Fibroblast of lung (primary cell): Measurements from ENCODE around the gene SDR42E1. TPM values are rescaled to one million over a fixed set of nuclear protein-coding genes. Genes with fewer than 3 reads are reported as not detected.

Source experiments
- DNase-seq, 2 donors: peaks; one replicate each; pipeline versions ENCODE4 v3.0.0 to v3.0.0-alpha.2; 2010; ENCODE audit warnings: low read depth in 2 of 2
- H2AFZ ChIP-seq: 2 replicates; pipeline ENCODE4 v1.5.1; 2012; ENCODE audit warnings: low read length, control low read depth, inconsistent platforms
- H3K27ac ChIP-seq: 2 replicates; pipeline ENCODE4 v1.5.1; 2011; ENCODE audit warnings: low read length, control low read depth; ENCODE audit not compliant: insufficient read depth
- H3K27me3 ChIP-seq: 2 replicates; pipeline ENCODE4 v1.5.1; 2011; ENCODE audit warnings: mild to moderate bottlenecking, low read length; ENCODE audit not compliant: control insufficient read depth, insufficient read depth
- H3K36me3 ChIP-seq: 2 replicates; pipeline ENCODE4 v1.5.1; 2011; ENCODE audit warnings: low read length; ENCODE audit not compliant: control insufficient read depth, insufficient read depth
- H3K4me1 ChIP-seq: 2 replicates; pipeline ENCODE4 v1.5.1; 2011; ENCODE audit warnings: low read length; ENCODE audit not compliant: control insufficient read depth, insufficient read depth; ENCODE audit errors: extremely low read depth
- H3K4me2 ChIP-seq: 2 replicates; pipeline ENCODE4 v1.5.1; 2011; ENCODE audit warnings: low read length, control low read depth; ENCODE audit not compliant: insufficient read depth; ENCODE audit errors: extremely low read depth
- H3K4me3 ChIP-seq, 4 experiments: fragments of 200-600 bp in 1 of 4; sonication (generic) in 1 of 4; replicated peaks in 1 of 4; 2 replicates each; pipeline ENCODE4 v1.5.1; 2011 to 2016; ENCODE audit warnings: low read length in 4 of 4, low read depth in 3 of 4, mild to moderate bottlenecking in 3 of 4, control low read depth in 2 of 4, inconsistent platforms in 1 of 4, mixed read lengths in 1 of 4; ENCODE audit not compliant: insufficient read depth in 1 of 4; ENCODE audit errors: control extremely low read depth in 1 of 4
- H3K79me2 ChIP-seq: 2 replicates; pipeline ENCODE4 v1.5.1; 2012; ENCODE audit warnings: mild to moderate bottlenecking, low read length, inconsistent platforms; ENCODE audit not compliant: control insufficient read depth, insufficient read depth
- H3K9ac ChIP-seq: 2 replicates; pipeline ENCODE4 v1.5.1; 2011; ENCODE audit warnings: mild to moderate bottlenecking, low read length, control low read depth; ENCODE audit not compliant: insufficient read depth
- H3K9me3 ChIP-seq: 2 replicates; pipeline ENCODE4 v1.5.1; 2012; ENCODE audit warnings: low read depth, low read length; ENCODE audit not compliant: control insufficient read depth, insufficient read depth
- H4K20me1 ChIP-seq: 2 replicates; pipeline ENCODE4 v1.5.1; 2011; ENCODE audit warnings: low read length; ENCODE audit not compliant: control insufficient read depth, insufficient read depth; ENCODE audit errors: extremely low read depth
- EZH2 ChIP-seq: IDR thresholded peaks from 2 replicates; pipeline ENCODE4 v1.5.1; 2012; ENCODE audit warnings: low read length, control low read depth, mild to moderate bottlenecking; ENCODE audit errors: missing control alignments
- polyA plus RNA-seq, 2 donors: library from polyadenylated mRNA; depleted of rRNA in 1 of 2; stranded (reverse) in 1 of 2; unstranded in 1 of 2; fragments of >200 nt; gene quantifications; 2 replicates each; pipeline ENCODE4 v1.2.1, GENCODE V29; 2011 to 2012; ENCODE audit warnings: missing spikeins in 1 of 2
- total RNA-seq: library from RNA; depleted of rRNA; stranded (reverse); fragments of >200 nt; gene quantifications from 2 replicates; pipeline ENCODE4 v1.2.1, GENCODE V29; 2014
- TF ChIP-seq, protein P1 (sequence below), 2 donors: IDR thresholded peaks in 1 of 2; conservative IDR thresholded peaks in 1 of 2; 1 replicate in 1 of 2; 2 replicates in 1 of 2; pipeline ENCODE4 v1.5.1; 2011 to 2012; ENCODE audit warnings: low read length in 2 of 2, control low read depth in 1 of 2, inconsistent platforms in 1 of 2, low read depth in 1 of 2, mild to moderate bottlenecking in 1 of 2

Gene SDR42E1
- total and polyA plus RNA-seq, 2 donors (not counting 1 experiment from before 2014, with no cell fraction given) = 1.0 to 1.8 TPM

GRCh38 chr16:82046941-82047340, 35.7 kb upstream of the SDR42E1 start:
- no peak for TF ChIP-seq EZH2
- TF ChIP-seq, protein P1, sequence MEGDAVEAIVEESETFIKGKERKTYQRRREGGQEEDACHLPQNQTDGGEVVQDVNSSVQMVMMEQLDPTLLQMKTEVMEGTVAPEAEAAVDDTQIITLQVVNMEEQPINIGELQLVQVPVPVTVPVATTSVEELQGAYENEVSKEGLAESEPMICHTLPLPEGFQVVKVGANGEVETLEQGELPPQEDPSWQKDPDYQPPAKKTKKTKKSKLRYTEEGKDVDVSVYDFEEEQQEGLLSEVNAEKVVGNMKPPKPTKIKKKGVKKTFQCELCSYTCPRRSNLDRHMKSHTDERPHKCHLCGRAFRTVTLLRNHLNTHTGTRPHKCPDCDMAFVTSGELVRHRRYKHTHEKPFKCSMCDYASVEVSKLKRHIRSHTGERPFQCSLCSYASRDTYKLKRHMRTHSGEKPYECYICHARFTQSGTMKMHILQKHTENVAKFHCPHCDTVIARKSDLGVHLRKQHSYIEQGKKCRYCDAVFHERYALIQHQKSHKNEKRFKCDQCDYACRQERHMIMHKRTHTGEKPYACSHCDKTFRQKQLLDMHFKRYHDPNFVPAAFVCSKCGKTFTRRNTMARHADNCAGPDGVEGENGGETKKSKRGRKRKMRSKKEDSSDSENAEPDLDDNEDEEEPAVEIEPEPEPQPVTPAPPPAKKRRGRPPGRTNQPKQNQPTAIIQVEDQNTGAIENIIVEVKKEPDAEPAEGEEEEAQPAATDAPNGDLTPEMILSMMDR (conservative IDR thresholded peaks at IDR 0.05 in 1 of 2, IDR thresholded peaks at IDR 0.05 in 1 of 2; ENCODE audit: low read depth in 1 of 2, low read length in 2 of 2) = no peak
- H3K27ac ChIP-seq = no peak overlapping the region

DNA sequence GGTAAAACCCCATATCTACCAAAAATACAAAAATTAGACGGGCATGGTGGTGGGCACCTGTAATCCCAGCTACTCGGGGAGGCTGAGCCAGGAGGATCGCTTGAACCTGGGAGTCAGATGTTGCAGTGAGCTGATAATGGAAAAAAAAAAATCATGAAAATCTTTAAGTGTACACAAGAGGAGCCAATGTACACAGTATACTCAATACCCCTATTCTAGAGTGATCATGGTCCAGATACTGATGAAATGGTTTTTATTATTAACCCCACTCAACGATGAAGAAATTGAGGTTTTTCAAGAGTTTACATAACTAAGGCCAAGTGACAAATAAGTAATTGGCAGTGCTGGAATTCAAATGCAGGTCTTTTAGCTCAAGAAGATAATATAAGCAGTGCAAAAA, 35.3 kb upstream of the SDR42E1 start:
- H3K9ac ChIP-seq = no peak overlapping the region
- H3K36me3 ChIP-seq = no peaks in the 10 kb centered on the region
- TF ChIP-seq EZH2 = no peak
- TF ChIP-seq, protein P1 (conservative IDR thresholded peaks at IDR 0.05 in 1 of 2, IDR thresholded peaks at IDR 0.05 in 1 of 2; ENCODE audit: low read depth in 1 of 2, low read length in 2 of 2) = no peak
- no peak overlapping the region for H2AFZ ChIP-seq
- H4K20me1 ChIP-seq = no peaks in the 10 kb centered on the region
- no peak overlapping the region for H3K4me2 ChIP-seq
- no peak overlapping the region for H3K27ac ChIP-seq
- H3K9me3 ChIP-seq = no peaks in the 10 kb centered on the region
- H3K4me1 ChIP-seq = peaks cover 11% of the 10 kb centered on the region
- H3K4me3 ChIP-seq = no peak overlapping the region
- no peak for DNase-seq
- no peaks in the 10 kb centered on the region for H3K79me2 ChIP-seq
- no peaks in the 10 kb centered on the region for H3K27me3 ChIP-seq

More at GRCh38 chr16:82046941-82047340, 35.7 kb upstream of the SDR42E1 start:
- Histone ChIP-seq H4K20me1 (no peaks in the 10 kb centered on the region), H3K9me3 (no peaks in the 10 kb centered on the region), H3K4me3 (no peak overlapping the region), H3K36me3 (no peaks in the 10 kb centered on the region), H3K27me3 (peaks cover 2% of the 10 kb centered on the region), H3K4me1 (peaks cover 11% of the 10 kb centered on the region), H2AFZ (no peak overlapping the region), H3K4me2 (no peak overlapping the region), H3K9ac (no peak overlapping the region), H3K79me2 (no peaks in the 10 kb centered on the region)
- DNase-seq = no peak

- Histone ChIP-seq H3K4me2 (no peak overlapping the region), H3K4me1 (peaks cover 11% of the 10 kb centered on the region), H4K20me1 (no peaks in the 10 kb centered on the region), H3K79me2 (no peaks in the 10 kb centered on the region), H3K9me3 (no peaks in the 10 kb centered on the region), H3K36me3 (no peaks in the 10 kb centered on the region), H3K27ac (no peak overlapping the region), H3K27me3 (no peaks in the 10 kb centered on the region), H3K9ac (no peak overlapping the region), H2AFZ (no peak overlapping the region), H3K4me3 (no peak overlapping the region)
- no peak for TF ChIP-seq EZH2
- TF ChIP-seq, protein P1 (conservative IDR thresholded peaks at IDR 0.05 in 1 of 2, IDR thresholded peaks at IDR 0.05 in 1 of 2; ENCODE audit: low read depth in 1 of 2, low read length in 2 of 2) = no peak
- DNase-seq = peak in 1 of 2 donors; percentile 31
Observed at GRCh38 chr16:82045465-82045864, 34.2 kb upstream of the SDR42E1 start.
